HEK293T (cell line): ENCODE measurements around the gene PRSS27.
"Not testable (repeated sequence)": the region's sequence is repeated elsewhere in the genome, so short reads cannot be mapped to it uniquely, and the experiment has no call there.

ENCODE experiments used
- BHLHE40 ChIP-seq: fragments of 450-650 bp; IDR thresholded peaks from 2 replicates; pipeline ENCODE4 v1.6.1; 2016; ENCODE audit warnings: mild to moderate bottlenecking, moderate library complexity, borderline replicate concordance
- CTBP1 ChIP-seq: fragments of 450-650 bp; IDR thresholded peaks from 2 replicates; pipeline ENCODE4 v1.6.1; 2016; ENCODE audit warnings: borderline replicate concordance
- ELF4 ChIP-seq: fragments of 450-650 bp; IDR thresholded peaks from 2 replicates; pipeline ENCODE4 v1.6.1; 2017; ENCODE audit warnings: antibody characterized with exemption
- FOXK2 ChIP-seq: fragments of 450-650 bp; IDR thresholded peaks from 2 replicates; pipeline ENCODE4 v1.6.1; 2016; ENCODE audit warnings: mild to moderate bottlenecking
- FOXM1 ChIP-seq: fragments of 450-650 bp; IDR thresholded peaks from 2 replicates; pipeline ENCODE4 v1.6.1; 2017; ENCODE audit warnings: mild to moderate bottlenecking, borderline replicate concordance
- NFRKB ChIP-seq: fragments of 450-650 bp; IDR thresholded peaks from 2 replicates; pipeline ENCODE4 v1.6.1; 2016; ENCODE audit warnings: mild to moderate bottlenecking, moderate library complexity
- SP1 ChIP-seq: fragments of 450-650 bp; IDR thresholded peaks from 2 replicates; pipeline ENCODE4 v1.6.1; 2017
- TARDBP ChIP-seq: fragments of 450-650 bp; IDR thresholded peaks from 2 replicates; pipeline ENCODE4 v1.6.1; 2016
- ZNF384 ChIP-seq: fragments of 450-650 bp; IDR thresholded peaks from 2 replicates; pipeline ENCODE4 v1.6.1; 2016

DNA sequence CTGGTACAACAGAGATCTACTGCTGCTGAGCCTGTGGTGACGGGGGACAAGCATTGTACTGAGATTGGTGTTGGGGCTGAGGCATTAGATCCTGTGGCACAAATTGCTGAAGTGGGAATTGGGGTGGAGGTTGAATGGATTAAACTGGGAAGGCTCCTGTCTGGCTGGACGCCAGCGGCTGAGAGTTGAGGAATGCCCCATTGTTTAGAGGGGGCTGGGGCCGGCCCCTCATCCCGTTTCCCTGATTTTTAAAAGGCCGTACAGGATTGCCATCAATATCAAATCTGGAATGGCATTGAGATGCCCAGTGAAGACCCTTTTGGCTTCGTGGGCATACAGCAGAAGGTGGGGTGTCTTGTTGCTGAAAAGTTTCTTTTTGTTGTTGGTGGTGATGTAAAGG lies 53.4 kb downstream of the PRSS27 start:
- TF ChIP-seq TARDBP, ZNF384, ELF4, NFRKB, SP1, FOXM1, BHLHE40, CTBP1, FOXK2: not testable (repeated sequence)
